ENCODE results near the gene MAP2K5. TPM values are rescaled to one million over a fixed set of nuclear protein-coding genes. Genes with fewer than 3 reads are reported as not detected.

MAP2K5 gene
- total and polyA plus RNA-seq, 4 donors, result 3.8 to 6.4 (median 5.6) TPM

DNA sequence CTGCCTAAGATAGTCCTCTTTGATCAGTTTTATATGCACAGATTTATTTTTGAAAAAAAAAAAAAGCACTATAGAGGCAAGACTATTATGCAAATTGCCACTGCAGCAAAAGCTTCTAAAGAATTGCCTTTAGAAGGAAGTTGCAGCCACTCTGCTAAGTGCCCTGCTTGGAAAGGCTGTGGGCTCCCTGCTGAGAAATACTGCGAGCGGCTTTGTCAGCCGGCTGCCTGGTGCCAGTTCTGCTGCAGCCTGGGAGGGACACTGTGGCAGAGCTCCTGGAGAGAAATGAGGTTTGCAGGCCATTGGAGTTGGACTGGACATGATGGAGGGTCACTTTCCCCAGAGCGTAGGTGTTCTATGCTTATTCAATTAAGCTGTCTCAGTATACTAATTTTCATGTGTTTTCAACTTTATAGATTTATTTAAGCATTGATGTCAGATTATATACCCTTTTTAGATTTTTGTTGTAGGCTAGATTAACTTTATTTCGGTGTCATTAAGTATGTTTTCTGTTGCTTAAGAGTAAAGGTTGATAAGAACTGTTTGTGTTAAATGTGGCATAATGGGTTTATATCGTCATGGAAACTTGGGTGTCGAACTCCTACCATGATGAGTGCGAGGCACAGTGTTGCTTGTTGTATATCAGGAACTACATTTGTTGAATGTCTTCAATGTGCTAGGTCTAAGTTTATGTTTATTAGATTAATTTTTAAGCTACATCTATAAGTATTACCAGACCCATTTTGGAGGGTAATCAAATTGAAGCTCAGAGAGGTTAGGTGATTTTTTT is 6.6 kb downstream of the MAP2K5 start:
- no peaks in the 10 kb centered on the region for H3K27me3 ChIP-seq (ENCODE audit: control insufficient read depth in 4 of 4, insufficient read depth in 4 of 4, low read length in 3 of 4)
- H3K9me3 ChIP-seq (ENCODE audit: control insufficient read depth in 4 of 4, low read length in 3 of 4), result no peaks in the 10 kb centered on the region
- WGBS, result 90% methylated on average over 8 of the region's 8 CpGs
- DNase-seq (ENCODE audit: low spot score), result no peak
- H3K4me1 ChIP-seq (ENCODE audit: control insufficient read depth in 4 of 4, insufficient read depth in 4 of 4, low read length in 3 of 4), result peaks cover 0 to 3% (median 1%) of the 10 kb centered on the region in 4 donors
- no peak overlapping the region for H3K4me3 ChIP-seq (ENCODE audit: low read depth in 1 of 3, low read length in 3 of 3)
- TF ChIP-seq HNF4G (IDR thresholded peaks at IDR 0.05) (no peak), RXRA (IDR thresholded peaks at IDR 0.05) (no peak), SP1 (IDR thresholded peaks at IDR 0.05) (no peak), JUND (IDR thresholded peaks at IDR 0.05) (no peak), NR2F2 (IDR thresholded peaks at IDR 0.05) (no peak), FOXA1 (IDR thresholded peaks at IDR 0.05) (no peak), FOXA2 (IDR thresholded peaks at IDR 0.05) (no peak), GABPA (IDR thresholded peaks at IDR 0.05 in 1 of 2, conservative IDR thresholded peaks at IDR 0.05 in 1 of 2) (no peak), RAD21 (IDR thresholded peaks at IDR 0.05) (no peak)
- TF ChIP-seq, protein P1, sequence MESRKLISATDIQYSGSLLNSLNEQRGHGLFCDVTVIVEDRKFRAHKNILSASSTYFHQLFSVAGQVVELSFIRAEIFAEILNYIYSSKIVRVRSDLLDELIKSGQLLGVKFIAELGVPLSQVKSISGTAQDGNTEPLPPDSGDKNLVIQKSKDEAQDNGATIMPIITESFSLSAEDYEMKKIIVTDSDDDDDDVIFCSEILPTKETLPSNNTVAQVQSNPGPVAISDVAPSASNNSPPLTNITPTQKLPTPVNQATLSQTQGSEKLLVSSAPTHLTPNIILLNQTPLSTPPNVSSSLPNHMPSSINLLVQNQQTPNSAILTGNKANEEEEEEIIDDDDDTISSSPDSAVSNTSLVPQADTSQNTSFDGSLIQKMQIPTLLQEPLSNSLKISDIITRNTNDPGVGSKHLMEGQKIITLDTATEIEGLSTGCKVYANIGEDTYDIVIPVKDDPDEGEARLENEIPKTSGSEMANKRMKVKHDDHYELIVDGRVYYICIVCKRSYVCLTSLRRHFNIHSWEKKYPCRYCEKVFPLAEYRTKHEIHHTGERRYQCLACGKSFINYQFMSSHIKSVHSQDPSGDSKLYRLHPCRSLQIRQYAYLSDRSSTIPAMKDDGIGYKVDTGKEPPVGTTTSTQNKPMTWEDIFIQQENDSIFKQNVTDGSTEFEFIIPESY (IDR thresholded peaks at IDR 0.05), result no peak
- TF ChIP-seq, protein P2, sequence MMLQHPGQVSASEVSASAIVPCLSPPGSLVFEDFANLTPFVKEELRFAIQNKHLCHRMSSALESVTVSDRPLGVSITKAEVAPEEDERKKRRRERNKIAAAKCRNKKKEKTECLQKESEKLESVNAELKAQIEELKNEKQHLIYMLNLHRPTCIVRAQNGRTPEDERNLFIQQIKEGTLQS (IDR thresholded peaks at IDR 0.05), result no peak
- TF ChIP-seq, protein P3, sequence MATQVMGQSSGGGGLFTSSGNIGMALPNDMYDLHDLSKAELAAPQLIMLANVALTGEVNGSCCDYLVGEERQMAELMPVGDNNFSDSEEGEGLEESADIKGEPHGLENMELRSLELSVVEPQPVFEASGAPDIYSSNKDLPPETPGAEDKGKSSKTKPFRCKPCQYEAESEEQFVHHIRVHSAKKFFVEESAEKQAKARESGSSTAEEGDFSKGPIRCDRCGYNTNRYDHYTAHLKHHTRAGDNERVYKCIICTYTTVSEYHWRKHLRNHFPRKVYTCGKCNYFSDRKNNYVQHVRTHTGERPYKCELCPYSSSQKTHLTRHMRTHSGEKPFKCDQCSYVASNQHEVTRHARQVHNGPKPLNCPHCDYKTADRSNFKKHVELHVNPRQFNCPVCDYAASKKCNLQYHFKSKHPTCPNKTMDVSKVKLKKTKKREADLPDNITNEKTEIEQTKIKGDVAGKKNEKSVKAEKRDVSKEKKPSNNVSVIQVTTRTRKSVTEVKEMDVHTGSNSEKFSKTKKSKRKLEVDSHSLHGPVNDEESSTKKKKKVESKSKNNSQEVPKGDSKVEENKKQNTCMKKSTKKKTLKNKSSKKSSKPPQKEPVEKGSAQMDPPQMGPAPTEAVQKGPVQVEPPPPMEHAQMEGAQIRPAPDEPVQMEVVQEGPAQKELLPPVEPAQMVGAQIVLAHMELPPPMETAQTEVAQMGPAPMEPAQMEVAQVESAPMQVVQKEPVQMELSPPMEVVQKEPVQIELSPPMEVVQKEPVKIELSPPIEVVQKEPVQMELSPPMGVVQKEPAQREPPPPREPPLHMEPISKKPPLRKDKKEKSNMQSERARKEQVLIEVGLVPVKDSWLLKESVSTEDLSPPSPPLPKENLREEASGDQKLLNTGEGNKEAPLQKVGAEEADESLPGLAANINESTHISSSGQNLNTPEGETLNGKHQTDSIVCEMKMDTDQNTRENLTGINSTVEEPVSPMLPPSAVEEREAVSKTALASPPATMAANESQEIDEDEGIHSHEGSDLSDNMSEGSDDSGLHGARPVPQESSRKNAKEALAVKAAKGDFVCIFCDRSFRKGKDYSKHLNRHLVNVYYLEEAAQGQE (IDR thresholded peaks at IDR 0.05), result no peak
- no peak overlapping the region for H3K27ac ChIP-seq (ENCODE audit: low read depth in 1 of 2, low read length in 2 of 2)
- peaks cover 0 to 9% (median 4%) of the 10 kb centered on the region in 4 donors for H3K36me3 ChIP-seq (ENCODE audit: control insufficient read depth in 4 of 4, insufficient read depth in 3 of 4, low read depth in 1 of 4, low read length in 3 of 4)
- no peak overlapping the region for H3K9ac ChIP-seq (ENCODE audit: low read depth in 1 of 2, low read length in 2 of 2)

DNA sequence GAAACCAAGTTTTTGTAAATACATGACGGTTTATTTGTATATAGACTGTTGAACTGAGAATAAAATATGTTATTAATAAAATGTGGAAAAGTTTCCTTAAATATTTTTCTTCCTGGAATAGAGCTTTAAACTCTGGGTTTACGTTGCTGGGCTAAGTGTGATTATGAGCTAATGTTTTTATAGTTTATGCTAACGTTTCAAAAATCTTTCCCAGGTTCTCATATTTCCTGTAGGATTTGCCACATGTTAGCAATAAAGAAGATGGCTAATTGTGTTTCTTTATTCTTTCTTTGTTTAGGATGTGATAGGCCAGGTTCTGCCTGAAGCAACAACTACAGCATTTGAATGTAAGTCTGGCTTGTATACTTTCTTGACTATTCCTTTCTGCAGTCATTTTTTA is 7.2 kb downstream of the MAP2K5 start:
- DNase-seq (ENCODE audit: low spot score), result no peak
- Histone ChIP-seq H3K4me3 (ENCODE audit: low read depth in 1 of 3, low read length in 3 of 3) (no peak overlapping the region), H3K4me1 (ENCODE audit: control insufficient read depth in 4 of 4, insufficient read depth in 4 of 4, low read length in 3 of 4) (peaks cover 0 to 3% (median 0%) of the 10 kb centered on the region in 4 donors), H3K36me3 (ENCODE audit: control insufficient read depth in 4 of 4, insufficient read depth in 3 of 4, low read depth in 1 of 4, low read length in 3 of 4) (peaks cover 0 to 9% (median 4%) of the 10 kb centered on the region in 4 donors), H3K27me3 (ENCODE audit: control insufficient read depth in 4 of 4, insufficient read depth in 4 of 4, low read length in 3 of 4) (no peaks in the 10 kb centered on the region), H3K27ac (ENCODE audit: low read depth in 1 of 2, low read length in 2 of 2) (no peak overlapping the region), H3K9me3 (ENCODE audit: control insufficient read depth in 4 of 4, low read length in 3 of 4) (no peaks in the 10 kb centered on the region), H3K9ac (ENCODE audit: low read depth in 1 of 2, low read length in 2 of 2) (no peak overlapping the region)
- 78% methylated on average over 3 of the region's 3 CpGs for WGBS
- TF ChIP-seq, protein P4, sequence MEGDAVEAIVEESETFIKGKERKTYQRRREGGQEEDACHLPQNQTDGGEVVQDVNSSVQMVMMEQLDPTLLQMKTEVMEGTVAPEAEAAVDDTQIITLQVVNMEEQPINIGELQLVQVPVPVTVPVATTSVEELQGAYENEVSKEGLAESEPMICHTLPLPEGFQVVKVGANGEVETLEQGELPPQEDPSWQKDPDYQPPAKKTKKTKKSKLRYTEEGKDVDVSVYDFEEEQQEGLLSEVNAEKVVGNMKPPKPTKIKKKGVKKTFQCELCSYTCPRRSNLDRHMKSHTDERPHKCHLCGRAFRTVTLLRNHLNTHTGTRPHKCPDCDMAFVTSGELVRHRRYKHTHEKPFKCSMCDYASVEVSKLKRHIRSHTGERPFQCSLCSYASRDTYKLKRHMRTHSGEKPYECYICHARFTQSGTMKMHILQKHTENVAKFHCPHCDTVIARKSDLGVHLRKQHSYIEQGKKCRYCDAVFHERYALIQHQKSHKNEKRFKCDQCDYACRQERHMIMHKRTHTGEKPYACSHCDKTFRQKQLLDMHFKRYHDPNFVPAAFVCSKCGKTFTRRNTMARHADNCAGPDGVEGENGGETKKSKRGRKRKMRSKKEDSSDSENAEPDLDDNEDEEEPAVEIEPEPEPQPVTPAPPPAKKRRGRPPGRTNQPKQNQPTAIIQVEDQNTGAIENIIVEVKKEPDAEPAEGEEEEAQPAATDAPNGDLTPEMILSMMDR (IDR thresholded peaks at IDR 0.05; ENCODE audit: low read depth, low read length, missing input control), result no peak
- TF ChIP-seq RXRA (IDR thresholded peaks at IDR 0.05) (no peak), RAD21 (IDR thresholded peaks at IDR 0.05) (no peak), FOXA1 (IDR thresholded peaks at IDR 0.05) (no peak), TAF1 (conservative IDR thresholded peaks at IDR 0.05) (no peak), FOXA2 (IDR thresholded peaks at IDR 0.05) (no peak), YY1 (IDR thresholded peaks at IDR 0.05) (no peak), HNF4G (IDR thresholded peaks at IDR 0.05) (no peak), NR2F2 (IDR thresholded peaks at IDR 0.05) (no peak), GABPA (IDR thresholded peaks at IDR 0.05 in 1 of 2, conservative IDR thresholded peaks at IDR 0.05 in 1 of 2) (no peak), EGR1 (IDR thresholded peaks at IDR 0.05; ENCODE audit: low read depth in 2 of 2) (no peak), SP1 (IDR thresholded peaks at IDR 0.05) (no peak)
- TF ChIP-seq, protein P2 (IDR thresholded peaks at IDR 0.05), result no peak
- TF ChIP-seq, protein P3 (IDR thresholded peaks at IDR 0.05), result no peak
- TF ChIP-seq, protein P5, sequence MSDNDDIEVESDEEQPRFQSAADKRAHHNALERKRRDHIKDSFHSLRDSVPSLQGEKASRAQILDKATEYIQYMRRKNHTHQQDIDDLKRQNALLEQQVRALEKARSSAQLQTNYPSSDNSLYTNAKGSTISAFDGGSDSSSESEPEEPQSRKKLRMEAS (IDR thresholded peaks at IDR 0.05), result no peak

Data from liver (tissue), 9 donors.